Fibroblast of villous mesenchyme (primary cell): ENCODE measurements around the gene ATG16L2. TPM values are rescaled to one million over a fixed set of nuclear protein-coding genes. Genes with fewer than 3 reads are reported as not detected.

Experiments used
- DNase-seq: peaks from one replicate; pipeline ENCODE4 v3.0.0-alpha.2; 2010; ENCODE audit warnings: low read depth
- H3K4me3 ChIP-seq: 2 replicates; pipeline ENCODE4 v1.5.1; 2011; ENCODE audit warnings: low read depth, mild to moderate bottlenecking, low read length
- total RNA-seq: library from RNA; depleted of rRNA; stranded (reverse); fragments of >200 nt; gene quantifications from 2 replicates; pipeline ENCODE4 v1.2.3, GENCODE V29; 2012
- TF ChIP-seq, protein P1 (sequence below): IDR thresholded peaks from 2 replicates; pipeline ENCODE4 v1.5.1; 2012; ENCODE audit warnings: low read depth, mild to moderate bottlenecking, low read length; ENCODE audit not compliant: insufficient read depth

Gene ATG16L2
- total RNA-seq, 1 donor: 11.2 TPM

DNA sequence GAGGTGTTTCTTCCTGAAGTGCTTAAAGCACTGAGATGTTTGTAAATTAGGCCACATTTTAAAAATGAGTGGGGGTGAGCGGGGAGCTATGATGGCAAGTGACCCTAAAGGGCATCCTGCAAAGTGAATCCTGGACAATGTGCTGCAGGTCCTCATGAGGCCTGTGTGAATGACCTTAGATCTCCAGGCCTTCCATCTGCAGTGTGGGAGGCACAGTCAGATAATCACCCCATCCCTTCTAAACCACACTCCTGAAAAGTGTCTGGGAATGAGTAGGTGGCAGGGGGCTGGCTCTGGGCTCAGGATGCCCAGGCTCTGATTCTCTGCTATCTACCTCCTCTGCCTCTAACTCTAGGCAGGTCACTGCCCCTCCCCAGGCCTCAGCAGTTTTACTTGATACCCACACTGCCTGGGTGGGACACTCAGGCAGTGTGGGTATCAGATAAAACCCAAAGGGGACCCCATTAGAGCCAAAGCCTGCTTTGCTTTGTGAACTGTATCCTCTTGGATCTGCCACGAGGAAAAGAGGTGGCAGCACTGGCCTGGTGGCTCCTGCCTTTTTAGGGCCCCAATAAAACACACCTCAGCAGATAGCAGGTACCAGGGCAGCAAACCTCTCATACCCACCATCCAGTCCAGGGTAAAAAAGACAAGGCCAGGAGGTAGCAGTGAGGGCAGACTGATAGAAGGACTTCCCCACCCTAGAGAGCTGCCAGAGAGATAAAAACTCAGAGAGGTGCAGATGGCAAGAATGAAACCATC, 30.9 kb upstream of the ATG16L2 start:
- DNase-seq: no peak
- TF ChIP-seq, protein P1, sequence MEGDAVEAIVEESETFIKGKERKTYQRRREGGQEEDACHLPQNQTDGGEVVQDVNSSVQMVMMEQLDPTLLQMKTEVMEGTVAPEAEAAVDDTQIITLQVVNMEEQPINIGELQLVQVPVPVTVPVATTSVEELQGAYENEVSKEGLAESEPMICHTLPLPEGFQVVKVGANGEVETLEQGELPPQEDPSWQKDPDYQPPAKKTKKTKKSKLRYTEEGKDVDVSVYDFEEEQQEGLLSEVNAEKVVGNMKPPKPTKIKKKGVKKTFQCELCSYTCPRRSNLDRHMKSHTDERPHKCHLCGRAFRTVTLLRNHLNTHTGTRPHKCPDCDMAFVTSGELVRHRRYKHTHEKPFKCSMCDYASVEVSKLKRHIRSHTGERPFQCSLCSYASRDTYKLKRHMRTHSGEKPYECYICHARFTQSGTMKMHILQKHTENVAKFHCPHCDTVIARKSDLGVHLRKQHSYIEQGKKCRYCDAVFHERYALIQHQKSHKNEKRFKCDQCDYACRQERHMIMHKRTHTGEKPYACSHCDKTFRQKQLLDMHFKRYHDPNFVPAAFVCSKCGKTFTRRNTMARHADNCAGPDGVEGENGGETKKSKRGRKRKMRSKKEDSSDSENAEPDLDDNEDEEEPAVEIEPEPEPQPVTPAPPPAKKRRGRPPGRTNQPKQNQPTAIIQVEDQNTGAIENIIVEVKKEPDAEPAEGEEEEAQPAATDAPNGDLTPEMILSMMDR: no peak
- H3K4me3 ChIP-seq: no peak overlapping the region

DNA sequence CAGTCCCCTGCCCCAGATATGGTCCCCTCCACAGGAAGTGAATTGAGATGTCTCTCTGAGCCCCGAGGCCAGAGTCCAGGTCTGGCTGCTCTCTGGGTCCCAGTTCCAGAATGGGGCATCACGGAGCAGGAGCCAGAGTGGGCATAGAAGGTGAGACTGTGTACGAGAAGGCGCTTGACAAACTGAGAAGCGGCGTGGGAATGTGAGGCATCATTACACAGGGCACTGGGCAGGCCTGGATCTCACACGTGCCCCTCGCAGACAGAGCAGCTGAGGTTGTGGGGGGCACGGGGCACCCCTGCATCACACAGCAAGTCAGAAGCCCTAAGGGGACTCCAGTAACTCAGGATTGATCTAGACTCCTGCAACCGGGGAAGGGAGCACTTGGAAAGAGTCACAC, 29.5 kb upstream of the ATG16L2 start:
- TF ChIP-seq, protein P1: no peak
- DNase-seq: no peak
- H3K4me3 ChIP-seq: no peak overlapping the region

DNA sequence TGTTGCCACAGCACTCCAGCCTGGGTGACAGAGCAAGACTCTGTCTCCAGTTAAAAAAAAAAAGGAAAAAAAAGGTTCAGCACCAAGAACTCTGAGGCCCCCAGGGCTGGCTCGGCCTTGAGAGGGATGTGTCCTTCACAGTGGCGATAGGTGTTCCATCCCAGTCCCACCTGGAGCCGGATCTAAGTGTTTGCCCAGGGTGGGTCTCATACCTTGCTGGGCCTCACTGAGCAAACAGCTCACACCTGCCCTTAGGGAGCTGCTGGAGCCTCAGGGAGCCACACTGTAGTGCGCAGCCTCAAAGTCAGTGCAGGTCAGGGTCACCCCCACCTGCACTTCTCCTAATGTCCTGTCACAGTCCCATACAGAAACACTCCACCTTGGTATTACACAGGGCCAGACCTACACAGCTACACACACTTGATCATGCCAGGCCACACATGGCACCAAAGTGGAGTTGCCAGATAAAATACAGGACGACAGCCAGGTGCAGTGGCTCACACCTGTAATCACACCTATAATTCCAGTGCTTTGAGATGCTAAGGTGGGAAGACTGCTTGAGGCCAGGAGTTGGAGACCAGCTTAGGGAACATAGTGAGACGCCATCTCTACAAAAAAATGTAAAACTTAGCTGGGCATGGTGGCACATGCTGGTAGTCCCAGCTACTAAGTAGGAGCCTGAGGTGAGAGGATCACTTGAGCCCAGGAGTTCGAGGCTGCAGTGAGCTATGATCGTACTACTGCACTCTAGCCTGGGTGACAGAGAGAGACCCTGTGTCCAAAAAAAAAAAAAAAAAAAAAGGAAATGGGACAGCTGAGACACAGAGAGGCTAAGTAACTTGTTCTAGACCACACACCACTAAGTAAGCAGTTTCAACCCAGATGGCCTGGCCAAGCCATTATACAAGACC, 27.7 kb upstream of the ATG16L2 start:
- DNase-seq: no peak
- TF ChIP-seq, protein P1: no peak
- H3K4me3 ChIP-seq: no peak overlapping the region

DNA sequence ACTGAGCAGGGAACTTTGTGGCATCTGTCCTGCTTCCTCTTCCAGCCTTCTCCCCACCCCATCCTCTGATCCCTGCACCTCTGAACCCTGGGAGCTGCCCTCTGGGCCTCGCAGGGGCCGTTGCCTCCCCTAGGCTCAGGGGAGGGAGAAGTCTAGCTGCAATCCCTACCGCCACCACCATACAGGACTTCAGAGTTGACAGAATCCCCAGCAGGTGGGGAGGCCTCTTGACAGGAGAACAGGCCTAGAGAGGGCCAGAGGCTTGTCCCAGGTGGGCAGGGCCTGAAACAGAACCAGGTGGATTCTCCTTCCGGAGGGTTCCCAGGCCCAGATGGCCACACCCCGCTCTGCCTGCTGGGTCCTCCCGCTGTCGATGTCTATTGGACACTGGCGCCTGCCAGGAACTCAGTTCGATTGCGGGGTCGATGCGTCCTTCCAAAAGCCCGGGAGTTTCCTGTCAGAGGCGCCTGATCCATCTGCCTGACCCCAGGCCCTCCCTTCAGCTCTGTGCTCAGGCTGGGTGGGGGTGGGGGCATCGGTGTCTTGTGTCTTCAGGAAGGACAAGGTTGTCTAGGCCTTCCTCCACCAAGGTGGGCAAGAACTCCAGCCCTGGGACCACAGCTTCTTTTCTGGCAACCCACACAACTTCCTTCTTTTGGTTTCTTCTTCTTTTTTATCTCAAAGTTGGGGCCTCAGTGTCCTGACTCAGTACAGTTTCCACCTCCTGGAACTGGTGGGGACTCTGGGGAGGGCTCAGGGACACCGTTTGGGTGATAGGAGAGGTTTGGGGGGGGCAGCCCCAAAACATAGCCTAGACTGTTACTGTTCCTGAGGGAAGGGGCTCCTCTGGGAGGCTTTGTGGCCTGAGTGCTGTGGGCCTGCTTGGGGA, 26.8 kb upstream of the ATG16L2 start:
- TF ChIP-seq, protein P1: peak; percentile 24
- H3K4me3 ChIP-seq: no peak overlapping the region
- DNase-seq: no peak

DNA sequence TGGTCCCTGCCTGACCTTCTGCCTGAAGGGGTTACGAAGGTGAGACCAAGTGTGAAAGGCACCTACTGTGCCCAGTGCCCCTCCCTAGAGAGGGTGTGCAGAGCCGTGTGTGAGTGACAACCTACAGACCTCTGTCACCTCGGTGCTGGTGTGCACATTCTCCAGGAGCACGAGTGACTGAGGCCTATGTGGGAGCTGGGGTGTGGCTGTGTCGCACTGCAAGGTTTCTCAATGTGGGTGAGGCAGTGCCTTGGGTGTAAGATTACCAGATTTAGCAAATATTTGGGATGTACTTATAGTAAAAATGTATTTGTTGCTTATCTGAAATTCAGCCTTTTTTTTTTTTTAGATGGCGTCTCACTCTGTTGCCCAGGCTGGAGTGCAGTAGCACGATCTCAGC, 26.0 kb upstream of the ATG16L2 start:
- H3K4me3 ChIP-seq: no peak overlapping the region

More for the DNA sequence above, 26.0 kb upstream of the ATG16L2 start:
- TF ChIP-seq, protein P1: no peak
- DNase-seq: no peak
